NCI-H1930 (cell line): ENCODE measurements around the gene ARHGAP19.

ENCODE experiments used
- DNase-seq, 2 experiments: peaks; one replicate each; lab custom pipeline; 2025; lab: John Stamatoyannopoulos, UW

Gene ARHGAP19

DNA sequence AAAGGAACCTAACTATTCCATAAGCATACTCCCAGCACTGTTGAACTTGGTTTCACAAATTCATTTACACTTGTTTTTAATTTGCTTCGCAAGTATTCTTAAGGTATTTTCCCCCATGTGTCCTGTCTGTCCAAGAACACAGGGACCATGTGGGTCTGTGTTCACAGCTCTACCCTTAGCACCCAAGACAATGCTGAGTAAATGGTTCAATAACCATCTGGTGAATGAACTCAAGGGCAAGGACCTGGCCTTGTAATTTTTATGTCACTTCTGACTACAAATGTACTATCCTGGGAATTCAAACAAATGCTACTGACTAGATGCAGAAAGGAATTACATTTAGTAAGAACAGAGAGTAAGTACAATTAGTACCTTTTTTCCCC is 63.7 kb downstream of the ARHGAP19 start:
- DNase-seq = no peak

DNA sequence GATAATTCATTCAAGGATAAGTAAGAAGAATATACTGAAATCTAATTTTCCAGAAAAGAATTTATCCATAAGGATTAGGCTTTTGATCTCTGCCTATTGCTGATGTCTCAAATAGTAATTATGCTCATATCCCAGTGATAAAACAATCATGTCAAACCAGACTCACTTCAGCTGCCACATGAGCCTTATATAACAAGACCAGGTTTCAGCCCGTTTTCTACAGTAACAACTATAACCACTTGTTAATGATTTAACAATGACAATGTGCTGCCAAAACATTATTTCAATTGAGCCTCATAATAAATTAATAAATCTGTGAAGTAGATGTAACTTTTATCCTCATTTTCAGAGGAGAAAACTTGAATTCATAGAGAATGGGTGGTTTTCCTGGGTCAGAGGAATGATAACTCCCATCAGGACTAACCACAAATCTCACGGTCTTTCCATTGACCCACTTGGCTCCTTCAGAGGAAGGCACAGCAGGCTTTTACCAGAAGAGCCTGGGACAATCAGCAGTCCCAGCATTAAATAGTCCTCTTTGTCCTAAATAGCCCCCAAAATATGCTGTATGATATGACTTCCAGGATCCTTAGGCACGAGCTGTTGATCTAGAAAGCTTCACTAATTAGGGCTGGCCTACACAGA is 64.2 kb downstream of the ARHGAP19 start:
- no peak for DNase-seq

DNA sequence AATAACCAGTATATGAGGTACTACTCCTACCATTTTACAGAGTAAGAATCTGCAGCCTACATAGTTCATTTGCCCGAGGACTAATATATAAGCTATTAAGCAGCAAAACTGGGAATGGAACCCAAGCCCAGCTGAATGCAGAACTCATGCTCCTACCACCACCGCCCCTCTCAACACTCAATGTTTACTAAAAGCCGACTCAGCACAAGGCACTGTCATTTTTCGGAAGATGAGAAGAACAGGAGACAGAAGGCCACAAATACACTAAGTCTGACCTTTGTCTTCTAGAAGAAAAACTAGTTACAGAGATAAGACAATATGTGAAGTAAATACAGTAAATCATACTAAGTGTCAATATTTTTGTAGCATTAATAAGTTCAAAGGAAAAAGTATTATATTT is 66.0 kb downstream of the ARHGAP19 start:
- DNase-seq = no peak

DNA sequence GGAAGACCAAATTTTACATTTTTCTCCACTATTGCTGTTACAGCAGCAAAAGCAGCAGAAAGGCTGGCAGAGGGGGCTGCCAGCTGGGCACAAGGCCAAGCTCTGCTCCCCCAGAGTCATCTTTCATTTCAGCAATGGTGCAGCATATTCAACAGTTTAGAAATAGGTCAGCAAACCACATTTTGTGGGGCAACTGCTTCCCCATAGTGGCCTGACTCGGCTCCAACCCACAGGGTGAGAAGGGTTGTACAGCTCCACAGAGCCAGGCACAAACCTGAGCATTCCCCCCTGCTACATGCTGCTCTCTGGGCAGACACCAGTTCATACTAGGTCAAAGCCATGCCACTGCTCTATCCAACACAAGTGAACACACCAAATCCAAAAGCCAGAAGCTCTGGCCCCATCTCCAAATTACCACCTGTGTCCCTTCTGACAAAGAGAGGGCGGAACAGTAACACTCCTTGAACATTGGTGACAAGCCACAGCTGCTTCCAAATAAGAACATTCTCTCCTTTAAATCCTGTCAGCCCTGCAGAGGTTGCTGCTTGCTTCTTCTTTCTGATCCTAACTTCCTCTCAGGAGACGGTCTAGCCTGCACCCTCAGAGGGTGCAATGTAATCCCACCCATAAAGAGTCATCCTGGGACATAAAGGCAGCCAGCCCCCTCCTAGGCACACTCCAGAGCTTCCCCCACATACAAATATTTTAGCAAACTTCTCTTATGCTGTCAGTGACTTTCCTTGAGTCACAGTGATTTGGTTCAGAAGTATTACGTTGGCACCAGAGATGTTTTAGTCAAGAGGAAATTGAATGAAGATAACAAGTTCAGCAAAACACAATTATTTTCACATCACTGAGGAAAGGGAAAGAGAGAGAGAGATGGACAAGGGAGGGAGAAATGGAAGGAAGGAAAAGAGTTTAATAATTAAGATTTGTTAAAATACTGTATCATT is 67.7 kb downstream of the ARHGAP19 start:
- DNase-seq = no peak

DNA sequence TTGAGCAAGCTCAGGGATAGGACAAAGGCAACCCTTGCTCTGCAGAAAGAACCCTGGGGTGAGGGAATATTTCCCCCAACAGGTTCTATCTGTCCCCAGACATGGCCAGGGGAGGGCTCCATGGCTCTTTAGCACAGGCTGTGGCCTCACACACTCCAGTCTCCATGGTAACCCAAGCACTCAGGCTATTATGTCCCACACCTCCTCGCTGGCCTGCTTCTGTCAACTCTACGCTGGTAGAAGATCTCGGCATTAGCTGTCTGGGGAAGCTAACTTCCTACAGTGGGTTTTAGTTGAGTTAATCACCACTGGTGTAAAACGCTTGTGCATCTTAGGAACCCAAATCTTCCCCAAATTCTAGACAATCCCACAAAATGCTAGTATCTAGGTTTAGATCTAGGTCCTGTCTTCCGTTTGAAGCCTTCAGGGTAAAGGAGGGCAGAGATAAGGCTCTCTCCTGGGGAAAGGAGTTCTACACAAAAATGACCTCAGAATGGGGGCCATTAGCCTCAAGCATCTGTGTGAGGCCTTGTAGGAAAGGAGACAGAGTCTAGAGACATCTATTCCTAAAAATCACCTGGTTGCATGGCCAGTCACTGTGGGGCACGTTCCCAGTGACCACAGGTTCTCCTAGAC is 70.0 kb downstream of the ARHGAP19 start:
- no peak for DNase-seq

DNA sequence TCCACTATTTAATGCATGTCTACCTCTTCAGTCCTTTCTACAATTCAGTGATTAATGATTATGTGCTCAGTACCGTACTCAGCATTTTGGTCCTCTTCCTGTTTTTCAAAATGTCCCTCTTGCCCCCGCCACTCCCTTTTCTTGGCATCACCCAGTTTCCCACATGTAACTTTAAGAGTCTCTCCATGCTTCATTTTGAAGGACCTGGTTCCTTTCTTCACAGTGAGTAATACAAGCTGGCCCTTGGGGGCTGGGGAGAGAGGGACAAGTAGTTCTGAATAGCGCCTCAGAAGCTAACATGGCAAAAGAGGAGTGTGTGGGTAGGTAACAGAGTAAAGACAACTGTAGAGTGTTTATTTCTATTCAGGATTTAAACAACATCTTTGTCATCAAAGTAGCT is 72.1 kb downstream of the ARHGAP19 start:
- no peak for DNase-seq

DNA sequence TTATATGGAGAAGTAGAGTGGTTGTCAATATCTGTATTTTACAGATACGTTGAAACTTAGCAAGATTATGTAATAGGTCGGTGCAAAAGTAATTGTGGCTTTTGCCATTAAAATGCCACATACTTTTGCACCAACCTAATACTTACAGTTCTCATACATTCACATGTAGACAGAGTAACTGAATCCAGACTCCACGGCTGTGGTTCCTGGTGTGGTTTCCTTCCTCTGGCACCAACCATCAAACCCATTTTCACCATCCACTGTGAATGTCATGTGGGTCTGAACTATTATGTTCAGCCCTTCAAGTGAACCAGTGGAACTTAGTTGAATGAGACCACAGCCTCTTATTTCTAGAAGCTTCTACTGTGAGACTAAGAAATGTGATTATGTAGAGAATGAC is 75.1 kb downstream of the ARHGAP19 start:
- no peak for DNase-seq

DNA sequence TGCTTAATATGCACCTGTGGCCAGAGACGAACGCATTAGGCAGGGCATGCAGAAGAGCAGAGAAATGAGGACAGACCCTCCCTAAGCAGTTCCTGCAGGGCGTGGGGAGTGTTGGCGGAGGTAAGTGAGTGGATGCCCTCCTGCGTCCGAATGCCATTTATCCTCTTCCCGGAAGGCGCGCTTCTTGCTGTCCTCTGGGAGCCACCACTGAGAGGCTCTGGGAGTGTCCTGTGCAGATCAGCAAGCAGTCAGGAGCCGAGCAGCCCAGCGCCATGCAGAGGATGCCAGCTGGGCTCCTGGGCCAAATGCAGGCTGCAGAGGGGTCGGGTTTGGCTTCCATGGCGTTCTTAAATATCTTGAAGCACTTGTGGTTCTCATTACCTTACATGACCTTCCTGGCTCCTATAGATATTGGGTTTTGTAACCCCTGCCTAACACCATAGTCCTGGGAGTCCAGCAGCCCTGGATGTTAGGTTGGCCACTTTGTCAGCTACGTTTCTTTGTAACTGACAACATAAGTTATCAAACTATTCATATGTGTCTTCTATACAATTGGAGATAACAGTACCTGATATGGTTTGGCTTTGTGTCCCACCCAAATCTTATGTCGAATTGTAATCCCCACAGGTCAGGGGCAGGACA is 76.7 kb downstream of the ARHGAP19 start:
- DNase-seq = no peak

DNA sequence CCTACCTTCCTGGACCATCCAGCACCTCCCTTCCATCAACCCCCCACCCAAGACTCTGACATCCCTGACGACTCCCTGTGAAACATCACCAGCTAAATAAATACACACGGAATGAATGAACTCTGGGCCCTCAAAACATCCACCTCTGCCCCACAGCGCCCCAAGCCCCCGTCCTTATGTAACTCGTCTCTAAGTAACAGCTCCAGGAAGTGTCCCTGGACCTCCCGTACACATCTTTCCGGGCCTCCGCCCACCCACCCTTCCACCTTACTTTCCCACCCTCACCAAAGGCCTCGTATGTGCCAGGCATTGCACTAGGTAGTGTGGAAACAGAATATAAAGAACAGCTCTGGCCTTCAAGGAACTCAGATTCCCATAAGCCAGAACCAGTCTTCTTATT is 79.0 kb downstream of the ARHGAP19 start:
- DNase-seq = no peak

DNA sequence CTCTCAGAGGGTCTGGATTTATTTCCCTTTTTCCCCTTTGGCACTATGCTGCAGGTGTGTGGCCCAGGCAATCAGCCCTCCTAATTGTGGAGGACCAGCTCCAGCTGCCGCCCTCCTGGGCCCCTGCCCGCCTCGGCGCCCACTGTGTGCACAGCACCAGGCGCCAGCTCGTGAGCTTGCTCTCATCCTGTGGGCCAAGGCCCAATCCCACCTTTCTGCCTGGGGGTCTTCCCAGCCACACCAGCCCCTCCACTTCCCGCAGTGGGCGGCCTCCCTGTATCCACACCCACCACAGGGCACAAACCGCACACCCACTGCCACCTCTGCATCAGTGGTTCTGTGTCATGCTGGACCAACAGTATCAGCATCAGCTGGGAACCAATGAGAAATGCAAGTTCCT is 81.2 kb downstream of the ARHGAP19 start:
- DNase-seq = no peak

DNA sequence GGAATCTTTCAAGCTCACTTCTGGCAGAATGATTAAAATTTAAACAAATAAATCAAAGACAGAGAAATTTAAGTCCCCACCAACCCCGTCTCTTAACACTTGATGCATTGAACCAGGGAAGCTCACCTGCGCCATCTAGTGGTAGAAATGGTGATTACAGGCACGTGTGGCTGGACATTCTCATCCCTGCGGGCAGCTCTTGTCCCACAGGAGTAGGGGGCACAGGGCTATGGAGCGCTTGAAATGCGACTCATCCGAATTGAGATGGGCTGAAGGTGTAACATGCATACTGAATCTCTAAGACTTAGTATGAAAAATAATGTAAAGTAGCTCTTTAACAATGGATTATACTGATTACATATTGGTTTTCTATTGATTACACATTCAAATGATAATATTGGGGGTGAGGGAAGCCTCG is 81.9 kb downstream of the ARHGAP19 start:
- DNase-seq = peak; percentile 13

DNA sequence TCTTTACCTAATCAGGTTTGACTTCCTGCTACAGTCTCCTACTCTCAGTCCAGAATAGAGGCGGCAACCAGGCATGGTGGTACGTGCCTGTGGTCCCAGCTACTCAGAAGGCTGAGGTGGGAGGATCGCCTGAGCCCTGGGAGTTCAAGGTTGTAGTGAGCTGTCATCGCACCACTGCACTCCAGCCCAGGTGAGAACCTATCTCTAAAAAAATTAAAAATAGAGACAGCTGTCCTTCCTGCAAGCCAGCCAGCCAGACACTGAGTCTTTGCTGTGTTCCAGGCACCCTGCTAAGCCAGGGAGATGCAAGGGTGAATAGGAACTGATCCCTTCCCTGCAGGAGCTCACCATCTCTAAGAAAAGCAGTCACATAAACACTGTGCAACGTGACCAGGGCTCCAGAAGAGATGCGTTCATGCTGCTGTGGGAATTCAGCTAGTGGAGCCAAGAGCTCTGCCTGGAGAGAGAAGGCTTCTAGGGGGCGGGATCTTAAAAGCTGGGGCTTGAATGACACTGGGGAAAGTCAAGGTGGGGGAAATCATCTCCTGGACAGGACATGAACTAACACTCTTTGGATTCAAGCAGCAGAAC is 84.6 kb downstream of the ARHGAP19 start:
- DNase-seq = no peak

DNA sequence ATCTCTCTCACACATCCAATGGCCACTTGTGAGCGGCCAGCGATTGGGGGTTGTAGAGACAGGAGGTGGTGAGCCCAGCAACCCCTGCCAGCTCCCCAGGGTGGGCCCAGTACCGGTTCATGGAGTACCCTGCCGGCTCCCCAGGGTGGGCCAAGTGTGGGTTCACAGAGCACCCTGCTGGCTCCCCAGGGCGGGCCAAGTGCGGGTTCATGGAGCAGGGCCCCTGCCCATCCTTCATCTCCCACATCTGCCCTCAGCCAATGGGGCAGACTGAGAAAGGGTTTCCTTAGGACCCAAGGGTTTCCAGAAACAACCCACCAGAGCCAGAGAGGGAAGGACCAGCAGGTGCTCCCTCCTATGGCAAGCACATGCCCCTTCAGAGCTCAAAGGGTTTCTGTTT is 85.3 kb downstream of the ARHGAP19 start:
- DNase-seq = no peak

DNA sequence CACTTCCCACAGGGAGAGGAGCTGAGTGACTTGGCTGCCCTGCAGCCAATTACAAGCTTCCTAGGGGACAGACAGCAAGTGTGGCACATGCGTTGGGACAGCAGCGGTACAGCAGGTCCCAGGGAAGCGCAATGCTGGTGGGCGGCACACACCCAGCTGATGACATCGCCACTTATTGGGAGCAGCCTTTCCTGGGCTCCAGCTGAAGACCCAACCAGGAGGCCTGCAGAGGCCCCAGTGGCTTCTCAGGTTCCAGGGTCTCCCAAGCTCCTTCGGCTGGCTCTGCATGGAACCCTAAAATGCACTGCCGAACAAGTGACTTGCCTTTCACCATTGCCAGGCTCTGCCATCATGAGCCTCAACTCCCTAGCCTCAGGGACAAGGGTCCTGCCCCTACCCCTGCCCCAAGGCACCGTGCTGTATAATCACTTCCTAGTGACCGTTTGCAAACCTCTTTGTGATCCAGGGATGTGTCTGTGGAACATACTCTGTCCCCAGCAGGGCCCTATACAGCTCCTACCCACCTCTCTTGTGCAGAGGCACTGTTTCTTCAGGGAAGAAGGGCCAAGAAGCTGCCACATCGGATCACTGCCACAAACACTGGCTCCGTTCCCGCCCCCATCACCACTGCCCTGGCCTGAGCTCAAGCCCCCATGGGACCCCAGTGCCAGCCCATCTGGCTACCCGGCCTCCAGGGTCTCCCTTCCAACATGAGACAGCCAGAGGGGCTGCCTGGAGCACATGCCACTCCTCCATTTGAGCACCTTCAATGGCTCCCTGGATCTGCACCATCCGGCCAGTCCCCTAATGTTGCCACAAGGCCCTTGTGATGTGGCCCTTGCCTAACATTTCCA is 87.4 kb downstream of the ARHGAP19 start:
- no peak for DNase-seq

DNA sequence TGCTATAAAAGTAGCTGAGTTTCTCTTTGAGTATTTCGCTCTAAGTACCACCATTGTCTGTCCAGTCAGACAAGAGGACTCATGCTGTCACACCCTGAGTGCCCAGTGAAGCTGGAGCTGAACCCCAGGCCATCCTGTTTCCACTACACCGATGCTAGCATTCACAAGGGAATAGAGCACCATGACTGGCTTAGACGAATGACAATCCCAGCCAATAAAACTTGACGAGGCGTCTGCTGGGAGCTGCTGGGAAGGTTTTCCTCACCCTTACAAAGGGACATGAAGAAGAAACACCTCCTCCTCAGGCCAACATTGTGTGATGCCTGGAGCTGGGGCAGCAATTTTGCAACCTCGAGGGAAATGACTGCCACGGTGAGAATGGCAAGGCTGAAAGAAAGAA is 89.2 kb downstream of the ARHGAP19 start:
- no peak for DNase-seq

DNA sequence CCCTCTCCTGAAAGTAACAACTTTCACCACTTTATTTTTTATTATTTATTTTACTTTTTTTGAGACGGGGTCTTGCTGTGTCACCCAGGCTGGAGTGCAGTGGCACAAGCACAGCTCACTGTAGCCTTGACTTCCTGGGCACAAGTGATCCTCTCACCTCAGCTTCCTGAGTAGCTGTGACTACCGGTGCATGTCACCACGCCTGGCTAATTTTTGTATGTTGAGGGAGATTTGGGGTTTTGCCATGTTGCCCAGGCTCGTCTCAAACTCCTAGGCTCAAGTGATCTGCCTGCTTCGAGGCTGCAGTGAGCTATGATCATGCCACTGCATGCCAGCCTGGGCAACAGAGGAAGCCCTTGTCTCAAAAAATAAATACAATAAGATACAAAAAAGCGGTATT is 91.8 kb downstream of the ARHGAP19 start:
- no peak for DNase-seq

DNA sequence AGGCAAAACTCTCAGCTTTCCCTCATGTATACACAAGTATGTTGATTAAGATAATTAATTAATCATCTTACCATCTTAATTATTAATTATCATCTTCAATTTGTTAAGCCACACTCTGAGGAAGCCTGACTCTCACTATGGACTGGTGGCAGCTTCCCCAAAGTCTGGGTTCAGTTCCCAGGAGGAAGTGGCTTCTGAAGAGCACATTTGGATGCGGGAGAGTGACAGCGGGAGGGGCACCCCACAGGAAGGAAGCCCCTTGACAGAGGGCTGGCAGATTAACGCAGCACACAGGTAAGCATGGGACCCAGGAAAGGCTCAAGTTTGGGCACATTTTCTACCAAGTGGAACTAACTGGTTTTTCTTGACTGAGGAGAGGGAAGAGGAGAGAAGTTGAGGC is 93.3 kb downstream of the ARHGAP19 start:
- DNase-seq = no peak

DNA sequence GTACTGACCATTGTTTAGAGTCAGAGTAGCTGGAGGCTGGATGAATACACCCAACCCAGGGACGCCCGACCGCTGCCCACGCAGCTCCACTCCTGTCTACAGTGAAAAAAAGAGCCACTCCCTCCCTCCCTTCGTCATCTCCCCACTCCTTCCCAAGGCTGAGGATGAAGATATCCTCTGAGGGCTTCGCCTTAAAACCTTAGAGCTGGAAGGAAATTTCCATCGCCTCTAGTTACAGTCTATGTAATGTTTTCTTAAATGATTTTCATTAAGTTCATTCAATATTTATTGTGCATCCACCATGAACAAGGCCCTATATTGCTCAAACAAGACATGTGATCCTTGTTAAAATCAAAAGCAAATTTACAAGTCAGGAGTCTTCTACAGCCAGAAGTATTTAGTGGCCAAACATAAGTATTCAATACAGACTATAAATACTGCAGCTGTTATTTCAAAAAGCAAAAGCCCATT is 95.4 kb downstream of the ARHGAP19 start:
- no peak for DNase-seq

DNA sequence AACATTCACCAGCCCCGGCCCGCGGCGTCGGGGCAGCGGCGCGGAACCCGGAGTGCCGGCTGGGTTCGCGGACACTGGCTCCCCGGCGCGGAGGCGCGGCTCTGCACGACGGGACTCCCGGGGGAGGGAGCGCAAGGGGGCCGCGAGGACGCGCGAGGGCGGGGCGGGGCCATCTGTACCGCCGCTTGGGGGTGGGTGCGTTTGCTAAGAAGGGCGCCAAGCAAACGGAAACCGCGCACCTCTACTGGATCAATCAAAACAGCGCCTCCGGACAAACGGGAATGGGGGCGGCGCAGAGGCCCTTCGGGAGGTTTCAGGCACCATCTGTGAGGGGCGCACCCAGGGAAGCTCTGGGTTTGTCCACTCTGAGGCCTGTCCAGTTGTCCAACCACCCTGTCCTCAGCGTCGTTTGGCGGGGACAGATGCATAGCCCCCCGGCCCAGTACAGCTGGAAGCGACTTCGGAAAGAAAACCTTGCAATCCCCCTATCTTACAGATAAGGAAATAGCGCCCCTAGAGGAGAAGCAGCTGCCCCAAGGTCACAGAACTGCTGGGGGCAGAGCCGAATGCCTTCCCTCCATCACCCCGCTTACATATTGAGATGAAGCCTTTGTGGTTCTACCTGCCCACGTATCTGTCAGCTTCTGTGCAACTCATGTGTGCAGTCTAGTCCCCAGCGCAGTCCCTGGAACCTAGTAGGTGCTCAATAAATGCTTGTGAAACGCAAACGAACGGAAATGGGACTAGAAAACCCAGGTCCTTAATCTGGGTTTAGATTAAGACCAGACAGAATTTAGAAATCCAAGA is 96.0 kb downstream of the ARHGAP19 start:
- peak; percentile 59 to 65 for DNase-seq

DNA sequence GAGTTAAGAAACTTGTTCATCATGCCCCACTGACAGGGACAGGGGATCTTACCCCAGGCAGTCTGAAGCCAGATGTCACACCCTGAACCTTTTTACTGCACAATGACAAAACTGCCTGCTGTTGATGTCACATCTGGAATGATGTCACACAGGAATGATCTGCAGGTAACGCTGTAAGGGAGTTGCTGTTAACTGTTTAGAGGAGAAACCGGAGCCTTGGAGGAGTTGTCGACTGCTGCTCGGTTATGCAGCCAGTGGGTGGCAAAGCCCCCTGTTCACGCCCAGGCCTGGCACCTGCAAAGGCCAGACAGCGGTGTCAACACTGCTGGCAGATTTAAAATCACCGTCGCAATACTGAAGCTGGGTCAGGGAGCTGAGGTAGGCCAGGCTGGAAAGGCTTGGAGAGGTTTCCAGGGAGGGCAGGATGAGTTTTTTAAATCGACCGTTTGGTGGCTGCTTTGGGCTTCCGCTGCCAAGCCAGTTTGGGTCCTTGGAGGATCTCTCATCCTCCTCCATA is 96.7 kb downstream of the ARHGAP19 start:
- no peak for DNase-seq
